GDM1 (cell line): ENCODE data around the gene MTMR3.

Source experiments
- DNase-seq: peaks from one replicate; lab custom pipeline; 2025; lab: John Stamatoyannopoulos, UW

The MTMR3 gene

DNA sequence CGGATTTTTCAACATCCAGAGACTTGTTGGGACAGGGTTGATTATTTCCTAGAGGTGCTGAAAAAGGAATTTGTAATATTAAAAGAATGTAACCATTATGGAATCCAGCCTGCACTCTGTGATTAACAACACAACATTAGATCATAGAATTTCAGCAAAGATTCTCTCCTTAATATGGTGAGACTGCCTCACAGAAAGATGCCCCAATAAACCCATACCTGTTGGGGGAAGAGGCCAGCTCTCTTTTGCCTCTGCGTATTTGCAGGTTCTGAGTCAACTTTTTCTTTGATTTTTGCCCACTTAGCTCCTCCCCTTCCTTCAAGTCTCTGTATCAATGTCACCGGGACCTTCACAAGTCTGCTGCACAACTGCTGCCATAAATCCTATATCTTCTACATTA is 12.4 kb upstream of the MTMR3 start:
- DNase-seq = no peak

DNA sequence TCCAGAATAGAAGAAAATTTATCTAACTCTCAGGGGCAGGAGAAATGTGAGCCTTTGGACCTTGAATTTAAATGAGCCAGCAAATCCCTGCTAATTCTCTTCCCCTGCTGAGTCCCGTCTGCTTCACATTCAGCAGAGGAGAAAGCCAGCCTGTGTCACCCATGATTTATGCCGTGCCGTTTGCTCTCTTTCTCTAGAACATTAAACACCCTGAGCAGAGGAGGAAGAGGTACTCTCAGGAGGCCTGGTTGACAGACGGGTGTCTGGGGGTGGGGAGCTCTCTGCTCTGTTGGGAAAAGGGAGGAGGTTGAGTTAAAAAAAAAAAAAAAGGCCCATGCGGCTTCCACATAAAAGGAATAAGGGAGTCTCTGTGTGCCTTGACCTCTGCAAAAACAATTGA is 11.3 kb upstream of the MTMR3 start:
- DNase-seq = no peak

DNA sequence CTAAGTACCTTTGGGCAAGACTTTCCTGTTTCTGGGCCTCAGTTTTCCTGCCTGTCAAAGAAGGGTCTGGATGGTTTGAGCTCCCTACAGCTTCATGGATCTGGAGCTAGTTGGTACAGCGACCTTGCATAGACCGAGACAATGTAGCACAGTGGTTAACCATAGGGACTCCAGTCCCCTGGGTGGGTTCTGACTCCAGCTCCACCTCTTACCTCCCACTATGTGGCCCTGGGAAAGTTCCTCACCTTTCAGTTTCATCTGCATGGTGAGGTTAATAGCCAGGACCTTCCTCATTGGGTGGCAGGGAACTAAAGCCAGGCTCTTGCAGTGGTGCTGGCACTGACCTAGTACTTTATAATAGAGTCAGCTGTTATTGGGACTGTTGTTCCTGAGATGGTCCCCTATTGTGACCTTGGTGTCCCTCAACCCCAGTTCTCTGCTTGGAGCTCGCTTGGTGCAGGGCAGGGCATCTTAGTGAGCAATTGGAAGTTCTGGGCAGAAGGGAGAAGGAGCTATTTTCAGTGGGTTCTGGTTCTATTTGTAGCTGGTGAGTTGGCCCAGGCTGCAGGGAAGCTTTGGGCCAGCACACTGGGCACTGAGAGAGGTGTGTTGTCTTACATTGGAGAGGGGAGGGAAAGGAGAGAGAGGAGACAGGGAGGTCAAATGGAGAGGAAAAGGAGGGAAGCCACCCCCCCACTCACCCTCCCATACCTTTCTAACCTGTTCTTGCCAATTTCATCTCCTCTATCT is 10.7 kb upstream of the MTMR3 start:
- no peak for DNase-seq

DNA sequence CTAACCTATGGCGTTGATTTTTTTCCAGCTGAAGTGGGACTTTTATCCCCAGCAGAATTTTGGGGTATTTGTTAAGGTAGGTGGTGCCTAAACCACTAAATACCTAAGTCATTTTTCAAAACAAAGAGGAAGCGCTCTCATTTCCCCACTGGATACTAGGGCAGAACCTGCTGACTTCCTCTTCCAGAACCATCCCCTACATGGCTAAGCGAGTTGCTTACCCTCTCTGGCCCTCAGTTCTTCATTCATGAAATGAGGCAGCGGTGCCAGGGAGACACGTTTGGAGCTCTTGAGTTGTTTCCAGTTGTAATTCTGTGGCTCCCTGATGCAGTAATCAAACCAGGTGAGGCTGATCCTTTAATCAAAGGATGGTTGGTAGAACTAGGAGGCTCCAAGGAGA is 10.0 kb upstream of the MTMR3 start:
- DNase-seq = no peak

GRCh38 chr22:29873943-29874342 is 9.0 kb upstream of the MTMR3 start:
- no peak for DNase-seq

- DNase-seq = no peak
These were observed 5.4 kb upstream of the MTMR3 start for GRCh38 chr22:29877620-29878019.

- DNase-seq = no peak
These were observed 3.2 kb upstream of the MTMR3 start for GRCh38 chr22:29879753-29880152.

- no peak for DNase-seq
These were observed 294 bp upstream of the MTMR3 start for GRCh38 chr22:29882716-29883044.

DNA sequence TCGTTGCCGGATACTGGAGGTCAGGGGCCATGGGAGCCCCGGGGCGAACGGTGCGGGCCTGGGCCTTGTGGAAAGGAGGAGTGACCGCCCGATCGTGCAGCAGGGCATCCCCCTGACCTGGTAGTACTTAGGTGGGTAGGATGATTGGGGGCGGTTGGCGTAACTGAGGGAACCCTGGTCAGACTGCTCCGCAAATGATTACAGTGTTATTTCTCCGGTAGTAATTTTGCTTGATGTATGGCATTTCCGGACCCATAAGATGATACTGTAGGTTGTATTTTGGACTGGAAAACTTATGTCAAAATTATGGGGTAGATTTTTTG is 762 bp downstream of the MTMR3 start:
- DNase-seq = no peak

- DNase-seq = no peak
These were observed 2.6 kb downstream of the MTMR3 start for GRCh38 chr22:29885610-29886009.

DNA sequence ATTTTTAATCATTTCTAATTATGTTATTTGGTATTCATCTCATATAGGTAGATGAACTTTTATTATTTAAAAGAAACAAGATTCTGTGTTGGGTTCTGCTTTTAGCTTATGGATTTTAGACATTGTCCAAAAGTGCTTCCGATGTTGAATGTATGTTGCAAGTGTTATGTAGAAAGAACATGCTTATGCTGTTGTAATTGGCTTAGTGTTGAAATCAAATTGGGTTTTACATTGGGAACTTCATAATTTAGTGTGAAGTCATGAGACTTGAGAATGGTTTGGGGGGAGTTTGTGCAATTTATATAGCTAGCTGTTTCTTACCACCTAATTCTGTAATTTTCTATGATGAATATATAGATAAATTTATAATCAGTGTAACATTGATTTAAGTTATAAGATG is 3.6 kb downstream of the MTMR3 start:
- DNase-seq = no peak

- no peak for DNase-seq
These were observed 4.4 kb downstream of the MTMR3 start for GRCh38 chr22:29887358-29887757.

GRCh38 chr22:29890760-29891159 is 7.8 kb downstream of the MTMR3 start:
- no peak for DNase-seq

- no peak for DNase-seq
These were observed 9.6 kb downstream of the MTMR3 start for GRCh38 chr22:29892315-29893156.

DNA sequence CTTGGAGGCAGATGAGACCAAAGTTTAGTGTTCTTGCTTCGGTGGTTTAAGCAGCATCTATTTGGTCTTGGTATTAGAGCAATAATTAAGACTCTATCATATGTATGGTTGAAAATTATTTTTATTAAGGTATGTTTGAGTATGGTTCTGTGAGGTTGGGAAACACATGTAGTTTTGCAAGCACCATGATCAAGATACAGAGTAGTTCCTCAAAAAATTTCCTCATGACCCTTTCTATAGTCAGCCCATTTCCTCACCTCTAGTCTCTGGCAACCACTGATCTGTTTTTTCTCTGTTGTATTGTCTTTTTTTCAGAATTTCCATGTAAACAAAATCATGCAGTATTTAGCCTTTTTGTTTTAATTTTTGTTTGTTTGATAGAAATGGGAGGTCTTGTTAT is 18.4 kb downstream of the MTMR3 start:
- no peak for DNase-seq

- no peak for DNase-seq
These were observed 20.4 kb downstream of the MTMR3 start for GRCh38 chr22:29903371-29903770.

- DNase-seq = no peak
These were observed 21.0 kb downstream of the MTMR3 start for GRCh38 chr22:29904020-29904419.

GRCh38 chr22:29907753-29908515 is 25.0 kb downstream of the MTMR3 start:
- DNase-seq = peak; percentile 48

GRCh38 chr22:29912141-29912540 is 29.2 kb downstream of the MTMR3 start:
- no peak for DNase-seq

DNA sequence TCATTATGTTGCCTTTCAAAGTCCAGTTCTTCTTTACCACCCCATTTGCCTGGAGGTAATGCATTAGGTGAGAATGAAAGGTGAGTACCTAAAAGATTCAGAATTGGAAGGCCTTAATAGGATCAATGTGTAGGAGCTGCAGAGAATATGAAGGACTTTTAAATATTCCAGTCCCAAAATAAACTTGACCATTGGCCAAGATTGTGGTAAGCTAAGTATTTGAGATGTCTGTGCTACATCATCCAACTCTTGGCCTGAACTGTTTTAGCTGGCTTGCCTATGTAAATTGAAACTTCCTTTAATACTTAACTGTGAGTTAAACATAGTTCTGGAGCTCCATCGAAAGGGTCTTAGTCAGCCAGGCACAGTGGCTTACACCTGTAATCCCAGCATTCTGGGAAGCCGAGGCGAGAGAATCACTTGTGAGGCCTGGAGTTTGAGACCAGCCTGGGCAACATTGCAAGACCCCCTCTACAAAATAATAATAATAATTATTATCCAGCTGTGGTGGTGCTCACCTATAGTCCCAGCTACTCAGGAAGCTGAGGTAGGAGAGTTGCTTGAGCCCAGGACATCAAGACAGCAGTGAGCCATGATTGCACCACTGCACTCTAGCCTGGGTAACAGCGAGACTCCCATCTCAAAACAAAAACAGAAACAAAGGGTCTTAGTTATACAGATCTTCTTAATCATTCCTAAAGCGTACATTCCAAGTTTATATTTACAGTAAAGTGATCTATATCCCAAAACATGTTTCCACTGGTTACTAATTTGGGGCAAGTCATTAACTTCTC is 29.8 kb downstream of the MTMR3 start:
- no peak for DNase-seq

GRCh38 chr22:29914165-29914564 is 31.2 kb downstream of the MTMR3 start:
- DNase-seq = no peak

GRCh38 chr22:29914991-29915533 is 32.1 kb downstream of the MTMR3 start:
- DNase-seq = no peak
